Body of pancreas (tissue), 4 donors: ENCODE results near the gene MYO1H. TPM values are rescaled to one million over a fixed set of nuclear protein-coding genes. Genes with fewer than 3 reads are reported as not detected.

Source experiments
- ATAC-seq: fragments of 150-250 bp; one replicate; pipeline ENCODE4 v1.9.1; 2016
- DNase-seq, 4 donors: peaks; one replicate each; pipeline ENCODE4 v3.0.0-alpha.2; 2019
- H3K27ac ChIP-seq, 4 donors: fragments of 200-600 bp; sonication (generic); 1 replicate in 3 of 4; 2 replicates in 1 of 4; pipeline versions ENCODE4 v1.5.1 to v1.6.1; 2016 to 2019; ENCODE audit warnings: mild to moderate bottlenecking in 1 of 4, mixed read lengths in 1 of 4, moderate library complexity in 1 of 4
- H3K27me3 ChIP-seq, 2 donors: fragments of 200-600 bp; sonication (generic); one replicate each; pipeline ENCODE4 v1.6.0; 2016; ENCODE audit warnings: mild to moderate bottlenecking in 1 of 2
- H3K36me3 ChIP-seq, 2 donors: fragments of 200-600 bp; sonication (generic); replicated peaks in 1 of 2; 2 replicates each; pipeline ENCODE4 v1.5.1; 2016; ENCODE audit warnings: low read depth in 2 of 2; ENCODE audit not compliant: insufficient read depth in 1 of 2
- H3K4me1 ChIP-seq: fragments of 200-600 bp; sonication (generic); one replicate; pipeline ENCODE4 v1.6.0; 2016
- H3K4me3 ChIP-seq, 2 donors: fragments of 200-600 bp; sonication (generic); 1 replicate in 1 of 2; 2 replicates in 1 of 2; pipeline ENCODE4 v1.5.1; 2016 to 2019
- H3K9me3 ChIP-seq, 3 donors: fragments of 200-600 bp; sonication (generic); 1 replicate in 2 of 3; 2 replicates in 1 of 3; pipeline ENCODE4 v1.5.1; 2016
- CTCF ChIP-seq, 7 experiments: fragments of 450-650 bp in 4 of 7; fragments of 200-600 bp in 3 of 7; sonication (generic) in 3 of 7; IDR thresholded peaks; one replicate each; pipeline ENCODE4 v1.5.1; 2016 to 2019; ENCODE audit warnings: antibody characterized with exemption in 7 of 7
- POLR2A ChIP-seq, 3 donors: fragments of 450-650 bp; IDR thresholded peaks; one replicate each; pipeline ENCODE4 v1.6.1; 2016; ENCODE audit warnings: antibody characterized with exemption in 3 of 3, mild to moderate bottlenecking in 2 of 3
- WGBS, 2 donors: methylation state at CpG; one replicate each; pipeline ENCODE4 v1.1.5; 2017; 5-methylcytosine and 5-hydroxymethylcytosine counted together
- intact Hi-C: fragments of 100-400 bp; cut with DNase I; formaldehyde crosslinking; loops from one replicate; pipeline ENCODE4 v1.15.1; 2023
- total RNA-seq, 2 donors: library from RNA; depleted of rRNA; stranded (reverse); fragments of >200 nt; gene quantifications; one replicate each; pipeline ENCODE4 v1.1.0, GENCODE V29; 2016

The MYO1H gene
- total RNA-seq, 2 donors from 2014 or later, result not detected

GRCh38 chr12:109489955-109490565, 142.4 kb downstream of the MYO1H start:
- H3K4me3 ChIP-seq, result no peak overlapping the region
- TF ChIP-seq CTCF (IDR thresholded peaks at IDR 0.05) (no peak), POLR2A (IDR thresholded peaks at IDR 0.05) (no peak)
- ATAC-seq, result no peak
- DNase-seq, result no peak
- H3K4me1 ChIP-seq, result no peaks in the 10 kb centered on the region
- H3K36me3 ChIP-seq, result peaks cover 26 to 67% of the 10 kb centered on the region in 2 donors
- H3K9me3 ChIP-seq, result no peaks in the 10 kb centered on the region
- no peak overlapping the region for H3K27ac ChIP-seq
- intact Hi-C loops, result no loop called here
- no peaks in the 10 kb centered on the region for H3K27me3 ChIP-seq
- WGBS, 2 donors, result 83 to 88% methylated on average over 1 of the region's 1 CpG

DNA sequence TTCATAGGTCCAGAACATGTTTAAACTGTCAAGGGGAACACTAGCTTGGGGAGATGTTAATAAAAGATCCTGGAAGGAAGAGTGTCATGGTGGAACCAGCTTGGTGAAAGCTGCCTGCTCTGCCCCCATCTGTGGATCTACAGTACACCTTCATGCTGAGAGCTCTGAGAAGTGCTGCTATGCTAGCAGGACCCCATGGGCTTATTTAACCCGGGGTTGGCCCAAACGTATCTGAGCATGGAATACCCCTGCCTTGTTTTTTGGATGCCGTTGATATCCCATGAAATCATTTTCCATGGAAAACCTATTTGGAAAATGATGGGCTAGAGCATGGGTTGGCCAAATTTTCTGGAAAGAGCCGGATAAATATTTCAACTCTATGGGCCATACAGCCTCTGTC, 144.0 kb downstream of the MYO1H start:
- Histone ChIP-seq H3K4me1 (no peaks in the 10 kb centered on the region), H3K27me3 (no peaks in the 10 kb centered on the region), H3K27ac (no peak overlapping the region), H3K4me3 (no peak overlapping the region), H3K9me3 (no peaks in the 10 kb centered on the region), H3K36me3 (peaks cover 22 to 58% of the 10 kb centered on the region in 2 donors)
- TF ChIP-seq CTCF (IDR thresholded peaks at IDR 0.05), result no peak
- TF ChIP-seq POLR2A (IDR thresholded peaks at IDR 0.05), result no peak
- 91 to 95% methylated on average over 4 of the region's 4 CpGs for WGBS, 2 donors
- intact Hi-C loops, result no loop called here
- DNase-seq (no peak), ATAC-seq (no peak)

GRCh38 chr12:109492371-109492770, 144.7 kb downstream of the MYO1H start:
- DNase-seq, result no peak
- H3K27ac ChIP-seq, result no peak overlapping the region
- peaks cover 19 to 52% of the 10 kb centered on the region in 2 donors for H3K36me3 ChIP-seq
- TF ChIP-seq POLR2A (IDR thresholded peaks at IDR 0.05) (no peak), CTCF (IDR thresholded peaks at IDR 0.05) (no peak)
- H3K27me3 ChIP-seq, result no peaks in the 10 kb centered on the region
- H3K9me3 ChIP-seq, result no peaks in the 10 kb centered on the region
- intact Hi-C loops, result no loop called here
- H3K4me3 ChIP-seq, result no peak overlapping the region
- ATAC-seq, result no peak
- H3K4me1 ChIP-seq, result no peaks in the 10 kb centered on the region
- WGBS, 2 donors, result 82 to 83% methylated on average over 3 to 5 of the region's 5 CpGs

DNA sequence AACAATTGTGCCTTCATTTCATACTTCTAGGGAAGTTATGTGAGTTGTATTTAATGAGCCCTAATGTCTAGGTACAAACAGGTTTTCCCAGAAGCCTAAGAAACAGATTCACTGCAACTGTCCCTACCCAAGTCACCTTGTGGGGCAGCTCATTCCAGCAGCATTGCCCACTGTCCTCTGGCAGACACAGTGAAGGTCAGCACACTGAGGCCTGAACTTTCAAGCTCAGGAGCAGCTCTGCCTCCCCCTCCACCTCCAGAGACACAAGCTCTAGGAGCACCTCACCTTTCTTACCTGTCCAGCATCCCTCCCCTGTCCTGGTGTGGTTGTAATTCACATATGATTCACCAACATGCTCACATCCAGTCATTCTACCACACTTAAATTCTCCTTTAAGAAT, 145.4 kb downstream of the MYO1H start:
- intact Hi-C loops, result no loop called here
- H3K27ac ChIP-seq, result no peak overlapping the region
- peaks cover 17 to 53% of the 10 kb centered on the region in 2 donors for H3K36me3 ChIP-seq
- H3K4me1 ChIP-seq, result no peaks in the 10 kb centered on the region
- ATAC-seq (no peak), DNase-seq (no peak)
- no peaks in the 10 kb centered on the region for H3K9me3 ChIP-seq
- H3K27me3 ChIP-seq, result no peaks in the 10 kb centered on the region
- no peak overlapping the region for H3K4me3 ChIP-seq
- TF ChIP-seq POLR2A (IDR thresholded peaks at IDR 0.05) (no peak), CTCF (IDR thresholded peaks at IDR 0.05) (no peak)

GRCh38 chr12:109493938-109494337, 146.2 kb downstream of the MYO1H start:
- no peaks in the 10 kb centered on the region for H3K4me1 ChIP-seq
- H3K9me3 ChIP-seq, result no peaks in the 10 kb centered on the region
- TF ChIP-seq CTCF (IDR thresholded peaks at IDR 0.05) (no peak), POLR2A (IDR thresholded peaks at IDR 0.05) (no peak)
- intact Hi-C loops, result no loop called here
- H3K27me3 ChIP-seq, result no peaks in the 10 kb centered on the region
- H3K36me3 ChIP-seq, result peaks cover 10 to 55% of the 10 kb centered on the region in 2 donors
- no peak overlapping the region for H3K4me3 ChIP-seq
- H3K27ac ChIP-seq, result no peak overlapping the region
- DNase-seq (no peak), ATAC-seq (no peak)
- 91 to 93% methylated on average over 1 of the region's 1 CpG for WGBS, 2 donors
